ENCODE data around the gene BSCL2. TPM values are rescaled to one million over a fixed set of nuclear protein-coding genes. Genes with fewer than 3 reads are reported as not detected.
"Not testable (repeated sequence)": the region's sequence is repeated elsewhere in the genome, so short reads cannot be mapped to it uniquely, and the experiment has no call there.

The BSCL2 gene
- polyA plus RNA-seq, 3 donors = 43.5 to 65.7 (median 63.3) TPM

- Mint-ChIP-seq H3K27me3 (ENCODE audit: low read depth in 3 of 3) (peaks cover 0 to 2% (median 0%) of the 10 kb centered on the region in 3 donors), H3K4me3 (no peak overlapping the region), H3K27ac (peak overlapping the region in 2 of 7 donors; percentile 13 to 81), H3K9me3 (no peaks in the 10 kb centered on the region), H3K36me3 (peaks cover 14 to 41% of the 10 kb centered on the region in 2 donors), H3K4me1 (peaks cover 23% of the 10 kb centered on the region)
- Histone ChIP-seq H3K36me3 (replicated peaks in 1 of 2; ENCODE audit: control insufficient read depth in 1 of 2, insufficient read depth in 2 of 2, low read length in 2 of 2) (peaks cover 9 to 28% of the 10 kb centered on the region in 2 donors), H3K27ac (ENCODE audit: low read depth in 1 of 2, low read length in 2 of 2) (peak overlapping the region in 1 of 2 donors; percentile 92), H2AFZ (ENCODE audit: insufficient read depth, low read depth, low read length, poor library complexity, severe bottlenecking) (no peak overlapping the region), H3K79me2 (ENCODE audit: insufficient read depth, low read length) (peaks cover 36% of the 10 kb centered on the region), H3K4me3 (replicated peaks in 1 of 3; ENCODE audit: low read depth in 2 of 3, low read length in 3 of 3) (no peak overlapping the region), H3K9me3 (replicated peaks in 1 of 2; ENCODE audit: control insufficient read depth in 1 of 2, insufficient read depth in 1 of 2, low read length in 2 of 2) (no peaks in the 10 kb centered on the region), H3K4me1 (ENCODE audit: control insufficient read depth in 1 of 2, insufficient read depth in 2 of 2, low read length in 2 of 2) (peaks cover 12 to 19% of the 10 kb centered on the region in 2 donors), H3K9ac (ENCODE audit: insufficient read depth, low read length, poor library complexity, severe bottlenecking) (no peak overlapping the region), H3K27me3 (ENCODE audit: control insufficient read depth in 2 of 2, insufficient read depth in 2 of 2, low read length in 2 of 2) (no peaks in the 10 kb centered on the region), H4K20me1 (ENCODE audit: insufficient read depth, low read length) (no peaks in the 10 kb centered on the region), H3K4me2 (replicated peaks; ENCODE audit: extremely low read depth, low read length, poor library complexity, severe bottlenecking) (no peak overlapping the region)
- DNase-seq = no peak
- no peak for TF ChIP-seq CTCF (IDR thresholded peaks at IDR 0.05)
- WGBS (ENCODE audit: insufficient coverage) = 99% methylated on average over 8 of the region's 14 CpGs
- intact Hi-C loops (cut with micrococcal nuclease) = no loop called here
Observed at GRCh38 chr11:62752177-62752785, 45.1 kb upstream of the BSCL2 start.

GRCh38 chr11:62749931-62750330 is 42.7 kb upstream of the BSCL2 start:
- peaks cover 14 to 41% of the 10 kb centered on the region in 2 donors for H3K36me3 Mint-ChIP-seq
- H3K4me3 Mint-ChIP-seq; H3K27me3 Mint-ChIP-seq (ENCODE audit: low read depth in 3 of 3); H3K9me3 ChIP-seq (replicated peaks in 1 of 2; ENCODE audit: control insufficient read depth in 1 of 2, insufficient read depth in 1 of 2, low read length in 2 of 2); H3K4me3 ChIP-seq (replicated peaks in 1 of 3; ENCODE audit: low read depth in 2 of 3, low read length in 3 of 3); H4K20me1 ChIP-seq (ENCODE audit: insufficient read depth, low read length); H3K9ac ChIP-seq (ENCODE audit: insufficient read depth, low read length, poor library complexity, severe bottlenecking); H3K4me2 ChIP-seq (replicated peaks; ENCODE audit: extremely low read depth, low read length, poor library complexity, severe bottlenecking); intact Hi-C loops (cut with micrococcal nuclease); H3K27me3 ChIP-seq (ENCODE audit: control insufficient read depth in 2 of 2, insufficient read depth in 2 of 2, low read length in 2 of 2); H2AFZ ChIP-seq (ENCODE audit: insufficient read depth, low read depth, low read length, poor library complexity, severe bottlenecking); DNase-seq; H3K27ac ChIP-seq (ENCODE audit: low read depth in 1 of 2, low read length in 2 of 2); H3K9me3 Mint-ChIP-seq: not testable (repeated sequence)
- WGBS (ENCODE audit: insufficient coverage) = no CpG with 5 or more reads among the region's 5 CpGs
- peaks cover 23% of the 10 kb centered on the region for H3K4me1 Mint-ChIP-seq
- Histone ChIP-seq H3K36me3 (replicated peaks in 1 of 2; ENCODE audit: control insufficient read depth in 1 of 2, insufficient read depth in 2 of 2, low read length in 2 of 2) (peaks cover 9 to 28% of the 10 kb centered on the region in 2 donors), H3K79me2 (ENCODE audit: insufficient read depth, low read length) (peaks cover 36% of the 10 kb centered on the region), H3K4me1 (ENCODE audit: control insufficient read depth in 1 of 2, insufficient read depth in 2 of 2, low read length in 2 of 2) (peaks cover 12 to 19% of the 10 kb centered on the region in 2 donors)
- H3K27ac Mint-ChIP-seq = peak overlapping the region in 2 of 7 donors; percentile 26 to 30
